ENCODE results near the gene FBXL13. TPM values are rescaled to one million over a fixed set of nuclear protein-coding genes. Genes with fewer than 3 reads are reported as not detected.

FBXL13 gene
- total and polyA plus RNA-seq, 10 of the 15 experiments (the other 5 are each of a cell fraction or from before 2014, with no cell fraction given), result 0.08 to 0.95 (median 0.28) TPM; not detected in 2

GRCh38 chr7:102917436-102918353 is 156.9 kb downstream of the FBXL13 start:
- no peaks in the 10 kb centered on the region for H3K79me2 ChIP-seq (ENCODE audit: control insufficient read depth, insufficient read depth, low read length)
- POLR2A ChIA-PET, result interaction anchor here (1.0 kb wide), 1 partner anchor 10 kb away, joined by 3 read pairs; no protein-coding TSS in a partner anchor
- 0 out of 4 replicates have a peak, but pooled peaks cover 0 to 1% of the 10 kb centered on the region in 2 experiments for H3K27me3 ChIP-seq (replicated peaks in 1 of 2; ENCODE audit: control insufficient read depth in 2 of 2, insufficient read depth in 2 of 2, low read length in 1 of 2)
- H3K27ac ChIP-seq (ENCODE audit: control insufficient read depth, insufficient read depth), result no peak overlapping the region
- DNase-seq (ENCODE audit: low read depth, low spot score) (no peak), ATAC-seq (no peak), FAIRE-seq (no peak)
- H3K9me3 ChIP-seq (replicated peaks; ENCODE audit: control insufficient read depth, insufficient read depth, low read length), result no peaks in the 10 kb centered on the region
- no peak overlapping the region for H3K4me2 ChIP-seq (ENCODE audit: control insufficient read depth, insufficient read depth)
- BruUV-seq (replicated peaks), result no TSS peak
- 42% methylated on average over 5 of the region's 5 CpGs for WGBS (ENCODE audit: insufficient coverage, insufficient replicate concordance, low lambda C conversion rate, missing lambda C conversion rate)
- CTCF ChIA-PET, result interaction anchor here (1.0 to 2.0 kb wide), 3 partner anchors 17 to 35 kb away, joined by 3 to 5 read pairs (median 4); no protein-coding TSS in a partner anchor
- no peaks in the 10 kb centered on the region for H3K4me1 ChIP-seq (ENCODE audit: control insufficient read depth, insufficient read depth, low read length)
- in situ Hi-C loops (cut with MboI) (no loop called here), intact Hi-C loops (cut with micrococcal nuclease; ENCODE audit: unreplicated experiment) (no loop called here)
- no peak overlapping the region for H3K4me3 ChIP-seq
- H3K36me3 ChIP-seq (ENCODE audit: control insufficient read depth in 2 of 2, insufficient read depth in 2 of 2, low read length in 1 of 2), result no peaks in the 10 kb centered on the region
- H4K20me1 ChIP-seq (ENCODE audit: control insufficient read depth, insufficient read depth), result no peaks in the 10 kb centered on the region
- SMC1A ChIA-PET (ENCODE audit: uncharacterized antibody, unreplicated experiment), result interaction anchor here (1.0 to 1.9 kb wide), 2 partner anchors 9 to 44 kb away, joined by 3 to 5 read pairs; no protein-coding TSS in a partner anchor
- TF ChIP-seq STAT3 (IDR thresholded peaks at IDR 0.05; ENCODE audit: low read depth, low read length) (no peak), CTCF (IDR thresholded peaks at IDR 0.05 in 2 of 3, conservative IDR thresholded peaks at IDR 0.05 in 1 of 3; ENCODE audit: control insufficient read depth in 2 of 3, extremely low read depth in 1 of 3, insufficient read depth in 1 of 3, low read depth in 3 of 3, low read length in 3 of 3) (peak in 1 of 3 experiments; percentile 22; a peak in 2 of 6 replicates), RAD21 (IDR thresholded peaks at IDR 0.05; ENCODE audit: insufficient read depth, low read depth, low read length) (0 out of 2 replicates have a peak, but pooled peaks have one; percentile 11), CBX3 (IDR thresholded peaks at IDR 0.05; ENCODE audit: borderline replicate concordance, low read depth) (no peak), NFYA (IDR thresholded peaks at IDR 0.05; ENCODE audit: borderline replicate concordance, low read depth, low read length) (no peak)
- H3K9ac ChIP-seq (ENCODE audit: control insufficient read depth, insufficient read depth, low read length), result no peak overlapping the region
- RAD21 ChIA-PET (ENCODE audit: unreplicated experiment), result interaction anchor here (2.6 kb wide), 1 partner anchor 144 kb away, joined by 6 read pairs; no protein-coding TSS in a partner anchor
- H2AFZ ChIP-seq (ENCODE audit: control insufficient read depth, low read depth, low read length), result no peak overlapping the region

All from GM12878 (cell line).